Measurements from ENCODE around the gene SLC10A1. TPM values are rescaled to one million over a fixed set of nuclear protein-coding genes. Genes with fewer than 3 reads are reported as not detected.

SLC10A1 gene
- total and polyA plus RNA-seq, 2 experiments from 2014 or later, result 0.10 TPM; not detected in 1

DNA sequence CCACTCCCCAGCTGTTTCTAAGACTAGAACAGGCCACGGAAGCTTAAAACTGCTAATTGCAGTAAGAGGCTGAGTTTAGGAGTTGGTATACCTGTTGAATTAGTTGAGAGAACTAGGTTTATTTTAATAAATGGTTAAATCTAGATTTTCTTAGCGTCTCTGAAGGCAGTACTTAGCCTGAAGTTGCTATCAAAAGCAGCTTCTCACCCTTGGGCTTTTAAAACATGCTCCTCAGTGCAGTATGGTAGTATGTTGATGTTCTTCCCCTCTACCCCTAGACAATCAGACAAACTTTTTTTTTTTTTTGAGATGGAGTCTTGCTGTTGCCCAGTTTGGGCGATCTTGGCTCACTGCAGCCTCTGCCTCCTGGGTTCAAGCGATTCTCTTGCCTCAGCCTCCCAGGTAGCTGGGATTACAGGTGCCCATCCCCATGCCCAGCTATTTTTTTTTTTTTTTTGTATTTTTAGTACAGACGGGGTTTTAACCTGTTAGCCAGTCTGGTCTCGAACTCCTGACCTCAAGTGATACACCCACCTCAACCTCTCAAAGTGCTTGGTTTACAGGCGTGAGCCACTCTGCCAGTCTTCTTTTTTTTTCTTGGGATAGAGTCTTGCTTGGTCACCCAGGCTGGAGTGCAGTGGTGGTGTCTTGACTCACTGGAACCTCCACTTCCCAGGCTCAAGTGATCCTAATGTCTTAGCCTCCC lies 23.3 kb downstream of the SLC10A1 start:
- H3K4me1 ChIP-seq (ENCODE audit: insufficient read depth), result peaks cover 6% of the 10 kb centered on the region
- H2AFZ ChIP-seq, result no peak overlapping the region
- DNase-seq (ENCODE audit: low spot score) (no peak), ATAC-seq (no peak; the same call in 1 of the 3 replicates)
- H3F3A ChIP-seq (replicated peaks; ENCODE audit: low read depth), result no peaks in the 10 kb centered on the region; the same call in none of the 2 replicates
- peaks cover 73% of the 10 kb centered on the region for H3K36me3 ChIP-seq (ENCODE audit: insufficient read depth)
- H3K4me3 ChIP-seq, result no peak overlapping the region
- H3K4me2 ChIP-seq, result no peak overlapping the region
- no peak for TF ChIP-seq EZH2phosphoT487 (IDR thresholded peaks at IDR 0.05; ENCODE audit: unreplicated experiment)
- TF ChIP-seq, protein P1, sequence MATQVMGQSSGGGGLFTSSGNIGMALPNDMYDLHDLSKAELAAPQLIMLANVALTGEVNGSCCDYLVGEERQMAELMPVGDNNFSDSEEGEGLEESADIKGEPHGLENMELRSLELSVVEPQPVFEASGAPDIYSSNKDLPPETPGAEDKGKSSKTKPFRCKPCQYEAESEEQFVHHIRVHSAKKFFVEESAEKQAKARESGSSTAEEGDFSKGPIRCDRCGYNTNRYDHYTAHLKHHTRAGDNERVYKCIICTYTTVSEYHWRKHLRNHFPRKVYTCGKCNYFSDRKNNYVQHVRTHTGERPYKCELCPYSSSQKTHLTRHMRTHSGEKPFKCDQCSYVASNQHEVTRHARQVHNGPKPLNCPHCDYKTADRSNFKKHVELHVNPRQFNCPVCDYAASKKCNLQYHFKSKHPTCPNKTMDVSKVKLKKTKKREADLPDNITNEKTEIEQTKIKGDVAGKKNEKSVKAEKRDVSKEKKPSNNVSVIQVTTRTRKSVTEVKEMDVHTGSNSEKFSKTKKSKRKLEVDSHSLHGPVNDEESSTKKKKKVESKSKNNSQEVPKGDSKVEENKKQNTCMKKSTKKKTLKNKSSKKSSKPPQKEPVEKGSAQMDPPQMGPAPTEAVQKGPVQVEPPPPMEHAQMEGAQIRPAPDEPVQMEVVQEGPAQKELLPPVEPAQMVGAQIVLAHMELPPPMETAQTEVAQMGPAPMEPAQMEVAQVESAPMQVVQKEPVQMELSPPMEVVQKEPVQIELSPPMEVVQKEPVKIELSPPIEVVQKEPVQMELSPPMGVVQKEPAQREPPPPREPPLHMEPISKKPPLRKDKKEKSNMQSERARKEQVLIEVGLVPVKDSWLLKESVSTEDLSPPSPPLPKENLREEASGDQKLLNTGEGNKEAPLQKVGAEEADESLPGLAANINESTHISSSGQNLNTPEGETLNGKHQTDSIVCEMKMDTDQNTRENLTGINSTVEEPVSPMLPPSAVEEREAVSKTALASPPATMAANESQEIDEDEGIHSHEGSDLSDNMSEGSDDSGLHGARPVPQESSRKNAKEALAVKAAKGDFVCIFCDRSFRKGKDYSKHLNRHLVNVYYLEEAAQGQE (IDR thresholded peaks at IDR 0.05; ENCODE audit: unreplicated experiment), result no peak
- TF ChIP-seq STAT1 (IDR thresholded peaks at IDR 0.05; ENCODE audit: unreplicated experiment), result no peak
- TF ChIP-seq, protein P2, sequence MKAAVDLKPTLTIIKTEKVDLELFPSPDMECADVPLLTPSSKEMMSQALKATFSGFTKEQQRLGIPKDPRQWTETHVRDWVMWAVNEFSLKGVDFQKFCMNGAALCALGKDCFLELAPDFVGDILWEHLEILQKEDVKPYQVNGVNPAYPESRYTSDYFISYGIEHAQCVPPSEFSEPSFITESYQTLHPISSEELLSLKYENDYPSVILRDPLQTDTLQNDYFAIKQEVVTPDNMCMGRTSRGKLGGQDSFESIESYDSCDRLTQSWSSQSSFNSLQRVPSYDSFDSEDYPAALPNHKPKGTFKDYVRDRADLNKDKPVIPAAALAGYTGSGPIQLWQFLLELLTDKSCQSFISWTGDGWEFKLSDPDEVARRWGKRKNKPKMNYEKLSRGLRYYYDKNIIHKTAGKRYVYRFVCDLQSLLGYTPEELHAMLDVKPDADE (IDR thresholded peaks at IDR 0.05), result no peak
- no peak for TF ChIP-seq NANOG (IDR thresholded peaks at IDR 0.05; ENCODE audit: borderline replicate concordance)
- TF ChIP-seq, protein P3, sequence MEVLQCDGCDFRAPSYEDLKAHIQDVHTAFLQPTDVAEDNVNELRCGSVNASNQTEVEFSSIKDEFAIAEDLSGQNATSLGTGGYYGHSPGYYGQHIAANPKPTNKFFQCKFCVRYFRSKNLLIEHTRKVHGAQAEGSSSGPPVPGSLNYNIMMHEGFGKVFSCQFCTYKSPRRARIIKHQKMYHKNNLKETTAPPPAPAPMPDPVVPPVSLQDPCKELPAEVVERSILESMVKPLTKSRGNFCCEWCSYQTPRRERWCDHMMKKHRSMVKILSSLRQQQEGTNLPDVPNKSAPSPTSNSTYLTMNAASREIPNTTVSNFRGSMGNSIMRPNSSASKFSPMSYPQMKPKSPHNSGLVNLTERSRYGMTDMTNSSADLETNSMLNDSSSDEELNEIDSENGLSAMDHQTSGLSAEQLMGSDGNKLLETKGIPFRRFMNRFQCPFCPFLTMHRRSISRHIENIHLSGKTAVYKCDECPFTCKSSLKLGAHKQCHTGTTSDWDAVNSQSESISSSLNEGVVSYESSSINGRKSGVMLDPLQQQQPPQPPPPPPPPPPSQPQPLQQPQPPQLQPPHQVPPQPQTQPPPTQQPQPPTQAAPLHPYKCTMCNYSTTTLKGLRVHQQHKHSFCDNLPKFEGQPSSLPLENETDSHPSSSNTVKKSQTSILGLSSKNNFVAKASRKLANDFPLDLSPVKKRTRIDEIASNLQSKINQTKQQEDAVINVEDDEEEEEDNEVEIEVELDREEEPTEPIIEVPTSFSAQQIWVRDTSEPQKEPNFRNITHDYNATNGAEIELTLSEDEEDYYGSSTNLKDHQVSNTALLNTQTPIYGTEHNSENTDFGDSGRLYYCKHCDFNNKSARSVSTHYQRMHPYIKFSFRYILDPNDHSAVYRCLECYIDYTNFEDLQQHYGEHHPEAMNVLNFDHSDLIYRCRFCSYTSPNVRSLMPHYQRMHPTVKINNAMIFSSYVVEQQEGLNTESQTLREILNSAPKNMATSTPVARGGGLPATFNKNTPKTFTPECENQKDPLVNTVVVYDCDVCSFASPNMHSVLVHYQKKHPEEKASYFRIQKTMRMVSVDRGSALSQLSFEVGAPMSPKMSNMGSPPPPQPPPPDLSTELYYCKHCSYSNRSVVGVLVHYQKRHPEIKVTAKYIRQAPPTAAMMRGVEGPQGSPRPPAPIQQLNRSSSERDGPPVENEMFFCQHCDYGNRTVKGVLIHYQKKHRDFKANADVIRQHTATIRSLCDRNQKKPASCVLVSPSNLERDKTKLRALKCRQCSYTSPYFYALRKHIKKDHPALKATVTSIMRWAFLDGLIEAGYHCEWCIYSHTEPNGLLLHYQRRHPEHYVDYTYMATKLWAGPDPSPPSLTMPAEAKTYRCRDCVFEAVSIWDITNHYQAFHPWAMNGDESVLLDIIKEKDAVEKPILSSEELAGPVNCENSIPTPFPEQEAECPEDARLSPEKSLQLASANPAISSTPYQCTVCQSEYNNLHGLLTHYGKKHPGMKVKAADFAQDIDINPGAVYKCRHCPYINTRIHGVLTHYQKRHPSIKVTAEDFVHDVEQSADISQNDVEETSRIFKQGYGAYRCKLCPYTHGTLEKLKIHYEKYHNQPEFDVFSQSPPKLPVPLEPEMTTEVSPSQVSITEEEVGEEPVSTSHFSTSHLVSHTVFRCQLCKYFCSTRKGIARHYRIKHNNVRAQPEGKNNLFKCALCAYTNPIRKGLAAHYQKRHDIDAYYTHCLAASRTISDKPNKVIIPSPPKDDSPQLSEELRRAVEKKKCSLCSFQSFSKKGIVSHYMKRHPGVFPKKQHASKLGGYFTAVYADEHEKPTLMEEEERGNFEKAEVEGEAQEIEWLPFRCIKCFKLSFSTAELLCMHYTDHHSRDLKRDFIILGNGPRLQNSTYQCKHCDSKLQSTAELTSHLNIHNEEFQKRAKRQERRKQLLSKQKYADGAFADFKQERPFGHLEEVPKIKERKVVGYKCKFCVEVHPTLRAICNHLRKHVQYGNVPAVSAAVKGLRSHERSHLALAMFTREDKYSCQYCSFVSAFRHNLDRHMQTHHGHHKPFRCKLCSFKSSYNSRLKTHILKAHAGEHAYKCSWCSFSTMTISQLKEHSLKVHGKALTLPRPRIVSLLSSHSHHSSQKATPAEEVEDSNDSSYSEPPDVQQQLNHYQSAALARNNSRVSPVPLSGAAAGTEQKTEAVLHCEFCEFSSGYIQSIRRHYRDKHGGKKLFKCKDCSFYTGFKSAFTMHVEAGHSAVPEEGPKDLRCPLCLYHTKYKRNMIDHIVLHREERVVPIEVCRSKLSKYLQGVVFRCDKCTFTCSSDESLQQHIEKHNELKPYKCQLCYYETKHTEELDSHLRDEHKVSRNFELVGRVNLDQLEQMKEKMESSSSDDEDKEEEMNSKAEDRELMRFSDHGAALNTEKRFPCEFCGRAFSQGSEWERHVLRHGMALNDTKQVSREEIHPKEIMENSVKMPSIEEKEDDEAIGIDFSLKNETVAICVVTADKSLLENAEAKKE (CRISPR knock-in tag; IDR thresholded peaks at IDR 0.05), result no peak
- TF ChIP-seq POLR2AphosphoS5 (IDR thresholded peaks at IDR 0.05; ENCODE audit: low read depth), result no peak
- TF ChIP-seq JUNB (IDR thresholded peaks at IDR 0.05; ENCODE audit: unreplicated experiment), result no peak
- TF ChIP-seq ZNF331 (CRISPR knock-in tag; IDR thresholded peaks at IDR 0.05; ENCODE audit: low read depth), result no peak
- TF ChIP-seq, protein P4, sequence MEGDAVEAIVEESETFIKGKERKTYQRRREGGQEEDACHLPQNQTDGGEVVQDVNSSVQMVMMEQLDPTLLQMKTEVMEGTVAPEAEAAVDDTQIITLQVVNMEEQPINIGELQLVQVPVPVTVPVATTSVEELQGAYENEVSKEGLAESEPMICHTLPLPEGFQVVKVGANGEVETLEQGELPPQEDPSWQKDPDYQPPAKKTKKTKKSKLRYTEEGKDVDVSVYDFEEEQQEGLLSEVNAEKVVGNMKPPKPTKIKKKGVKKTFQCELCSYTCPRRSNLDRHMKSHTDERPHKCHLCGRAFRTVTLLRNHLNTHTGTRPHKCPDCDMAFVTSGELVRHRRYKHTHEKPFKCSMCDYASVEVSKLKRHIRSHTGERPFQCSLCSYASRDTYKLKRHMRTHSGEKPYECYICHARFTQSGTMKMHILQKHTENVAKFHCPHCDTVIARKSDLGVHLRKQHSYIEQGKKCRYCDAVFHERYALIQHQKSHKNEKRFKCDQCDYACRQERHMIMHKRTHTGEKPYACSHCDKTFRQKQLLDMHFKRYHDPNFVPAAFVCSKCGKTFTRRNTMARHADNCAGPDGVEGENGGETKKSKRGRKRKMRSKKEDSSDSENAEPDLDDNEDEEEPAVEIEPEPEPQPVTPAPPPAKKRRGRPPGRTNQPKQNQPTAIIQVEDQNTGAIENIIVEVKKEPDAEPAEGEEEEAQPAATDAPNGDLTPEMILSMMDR (conservative IDR thresholded peaks at IDR 0.05; ENCODE audit: low read depth in 2 of 2), result no peak
- no peak for TF ChIP-seq CREB1 (CRISPR knock-in tag; IDR thresholded peaks at IDR 0.05; ENCODE audit: low read depth)
- TF ChIP-seq EZH2 (IDR thresholded peaks at IDR 0.05; ENCODE audit: low read depth, unreplicated experiment), result no peak
- TF ChIP-seq ZNF114 (CRISPR knock-in tag; IDR thresholded peaks at IDR 0.05), result no peak
- peaks cover 40% of the 10 kb centered on the region for H3K79me2 ChIP-seq (replicated peaks; ENCODE audit: insufficient read depth)
- peak overlapping the region; percentile 55 for H3K27ac ChIP-seq (ENCODE audit: low read depth)
- Mint-ChIP-seq H3K4me3 (no peak overlapping the region), H3K9me3 (no peaks in the 10 kb centered on the region; the same call in 2 of the 3 replicates), H3K36me3 (ENCODE audit: low read depth) (peaks cover 98% of the 10 kb centered on the region), H3K4me1 (peaks cover 7% of the 10 kb centered on the region), H3K27me3 (ENCODE audit: insufficient read depth, low read depth, poor library complexity) (peaks cover 3% of the 10 kb centered on the region), H3K27ac (no peak overlapping the region)
- no peaks in the 10 kb centered on the region for H3K27me3 ChIP-seq (ENCODE audit: insufficient read depth)
- no peaks in the 10 kb centered on the region for H3K9me2 ChIP-seq (ENCODE audit: insufficient read depth)
- peaks cover 44% of the 10 kb centered on the region for H4K20me1 ChIP-seq (replicated peaks; ENCODE audit: insufficient read depth)

All from GM23338 (cell line).